Cardiac fibroblast (primary cell): ENCODE results near the gene TRAPPC11.

ENCODE experiments used
- DNase-seq, 2 donors: peaks; one replicate each; pipeline versions ENCODE4 v3.0.0 to v3.0.0-alpha.2; 2010; ENCODE audit warnings: low read depth in 2 of 2
- H3K4me3 ChIP-seq, 2 donors: replicated peaks in 1 of 2; 1 replicate in 1 of 2; 2 replicates in 1 of 2; pipeline ENCODE4 v1.5.1; 2011; ENCODE audit warnings: low read depth in 2 of 2, low read length in 2 of 2, mild to moderate bottlenecking in 2 of 2, moderate library complexity in 1 of 2
- CTCF ChIP-seq: IDR thresholded peaks from one replicate; pipeline ENCODE4 v1.5.1; 2011; ENCODE audit warnings: low read depth, mild to moderate bottlenecking, low read length, inconsistent platforms

Gene TRAPPC11

GRCh38 chr4:183631577-183632198 lies 27.4 kb upstream of the TRAPPC11 start:
- no peak for DNase-seq
- H3K4me3 ChIP-seq, result no peak overlapping the region
- no peak for TF ChIP-seq CTCF

- H3K4me3 ChIP-seq, result no peak overlapping the region
- no peak for DNase-seq
- TF ChIP-seq CTCF, result no peak
Observed at GRCh38 chr4:183632689-183633088, 26.4 kb upstream of the TRAPPC11 start.

- no peak overlapping the region for H3K4me3 ChIP-seq
- TF ChIP-seq CTCF, result no peak
- DNase-seq, result no peak
Observed at GRCh38 chr4:183633476-183634400, 25.4 kb upstream of the TRAPPC11 start.

- H3K4me3 ChIP-seq, result no peak overlapping the region
- DNase-seq, result peak in 1 of 2 donors; percentile 28
- TF ChIP-seq CTCF, result no peak
Observed at GRCh38 chr4:183635321-183635720, 23.8 kb upstream of the TRAPPC11 start.

- no peak overlapping the region for H3K4me3 ChIP-seq
- DNase-seq, result no peak
- no peak for TF ChIP-seq CTCF
Observed at GRCh38 chr4:183635741-183636140, 23.4 kb upstream of the TRAPPC11 start.

- no peak overlapping the region for H3K4me3 ChIP-seq
- no peak for DNase-seq
- TF ChIP-seq CTCF, result no peak
Observed at GRCh38 chr4:183636503-183636902, 22.6 kb upstream of the TRAPPC11 start.
